ENCODE data around the gene THRB.

THRB gene

DNA sequence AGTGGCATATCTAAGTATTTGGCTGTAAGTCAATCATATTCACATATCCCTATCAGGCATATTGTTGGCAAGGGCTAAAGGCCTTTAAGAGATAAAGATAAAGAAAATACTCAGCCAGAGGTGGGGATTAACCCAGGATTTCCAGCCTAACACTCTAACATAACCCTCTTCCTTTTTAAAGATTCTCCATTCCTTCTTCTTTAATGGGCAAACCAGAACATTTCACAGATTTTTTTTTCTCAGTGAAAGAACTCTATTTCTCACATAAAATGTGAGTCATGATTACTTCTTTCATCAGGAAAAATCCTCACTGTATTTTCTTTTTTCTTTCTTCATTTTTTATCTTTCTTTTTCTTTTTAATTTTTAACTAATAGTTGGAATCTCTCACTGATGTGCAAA, 349.2 kb downstream of the THRB start:
- DNase-seq (ENCODE audit: low spot score): no peak

DNA sequence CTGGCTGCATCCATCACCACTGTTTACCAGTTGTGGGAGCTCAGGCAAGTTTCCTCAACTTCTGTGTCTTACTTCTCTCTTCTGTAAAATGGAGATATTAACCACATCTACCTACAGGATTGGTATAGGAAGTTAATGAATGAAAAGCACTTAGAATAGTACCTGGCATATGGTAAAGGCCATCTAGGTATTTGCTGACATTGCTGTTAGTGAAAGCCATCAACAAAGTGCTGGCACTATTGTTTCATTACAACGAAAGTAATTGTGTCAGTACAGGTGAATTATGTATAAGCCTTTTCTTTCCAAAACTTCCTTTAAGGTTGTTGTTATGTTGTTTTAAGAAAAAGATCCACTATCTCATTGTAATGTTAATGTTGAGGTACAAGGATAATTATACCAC, 352.5 kb downstream of the THRB start:
- DNase-seq (ENCODE audit: low spot score): no peak

GRCh38 chr3:24141548-24141947, 353.1 kb downstream of the THRB start:
- DNase-seq (ENCODE audit: low spot score): no peak

DNA sequence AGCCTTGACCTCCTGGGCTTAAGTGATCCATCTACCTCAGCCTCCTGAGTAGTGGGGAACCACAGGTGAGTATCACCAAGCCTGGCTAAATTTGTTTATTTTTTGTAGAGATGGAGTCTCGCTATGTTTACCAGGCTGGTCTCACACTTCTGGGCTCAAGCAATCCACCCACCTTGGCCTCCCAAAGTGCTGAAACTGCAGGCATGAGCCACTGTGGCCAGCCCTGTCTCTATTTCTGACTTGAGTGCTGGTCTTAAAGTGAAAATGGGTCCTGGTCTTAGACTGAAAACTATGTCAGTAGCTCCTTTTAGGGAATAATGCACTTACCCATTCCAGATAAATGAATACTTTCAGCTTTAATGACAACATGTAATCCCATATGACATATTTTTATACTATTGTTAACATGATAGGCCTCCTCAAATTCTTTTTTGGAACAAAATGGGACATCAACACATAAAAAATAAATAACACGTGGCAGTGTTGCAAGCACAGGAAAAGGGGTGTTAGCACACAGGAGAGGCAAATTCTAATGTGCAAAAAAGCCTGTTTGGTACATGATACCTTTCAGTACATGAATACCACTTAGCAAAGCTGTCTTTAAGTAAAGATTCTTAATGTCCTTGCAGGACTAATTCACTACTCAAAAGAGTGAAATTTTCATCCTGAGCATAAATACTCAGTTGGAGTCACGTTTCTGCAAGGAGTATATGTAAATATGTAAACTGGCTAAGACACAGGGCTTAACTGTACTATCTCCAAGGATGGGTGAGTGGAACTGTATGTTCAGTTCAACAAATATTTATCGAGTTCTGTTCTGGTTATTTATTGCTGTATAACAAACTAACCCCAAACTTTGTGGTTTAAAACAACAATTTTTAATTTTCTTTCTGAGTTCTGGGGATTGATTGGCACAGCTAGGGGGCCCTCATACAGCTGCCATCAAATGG, 354.9 kb downstream of the THRB start:
- DNase-seq (ENCODE audit: low spot score): no peak

- no peak for DNase-seq (ENCODE audit: low spot score)
Observed at GRCh38 chr3:24138876-24139256, 355.8 kb downstream of the THRB start.

- no peak for DNase-seq (ENCODE audit: low spot score)
Observed at GRCh38 chr3:24137958-24138875, 356.4 kb downstream of the THRB start.

DNA sequence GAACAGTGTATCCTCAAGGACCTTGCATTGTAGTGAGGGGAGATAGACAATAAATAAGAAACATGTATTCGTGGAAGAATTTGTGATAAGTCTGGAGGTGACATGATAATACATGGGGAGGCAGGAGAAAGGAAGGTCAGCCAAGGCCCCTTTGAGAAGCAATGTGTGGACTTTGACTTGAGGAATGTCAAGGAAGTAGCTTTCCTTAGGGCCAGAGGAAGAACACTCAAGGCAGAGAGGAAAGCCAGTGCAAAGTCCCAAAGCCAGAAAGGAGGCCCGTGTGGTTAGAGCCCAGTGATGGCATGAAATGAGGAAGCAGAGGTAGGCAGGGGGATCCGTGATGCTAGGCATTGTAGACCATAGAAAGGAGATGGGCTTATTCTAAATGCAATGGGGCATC, 357.3 kb downstream of the THRB start:
- DNase-seq (ENCODE audit: low spot score): no peak

DNA sequence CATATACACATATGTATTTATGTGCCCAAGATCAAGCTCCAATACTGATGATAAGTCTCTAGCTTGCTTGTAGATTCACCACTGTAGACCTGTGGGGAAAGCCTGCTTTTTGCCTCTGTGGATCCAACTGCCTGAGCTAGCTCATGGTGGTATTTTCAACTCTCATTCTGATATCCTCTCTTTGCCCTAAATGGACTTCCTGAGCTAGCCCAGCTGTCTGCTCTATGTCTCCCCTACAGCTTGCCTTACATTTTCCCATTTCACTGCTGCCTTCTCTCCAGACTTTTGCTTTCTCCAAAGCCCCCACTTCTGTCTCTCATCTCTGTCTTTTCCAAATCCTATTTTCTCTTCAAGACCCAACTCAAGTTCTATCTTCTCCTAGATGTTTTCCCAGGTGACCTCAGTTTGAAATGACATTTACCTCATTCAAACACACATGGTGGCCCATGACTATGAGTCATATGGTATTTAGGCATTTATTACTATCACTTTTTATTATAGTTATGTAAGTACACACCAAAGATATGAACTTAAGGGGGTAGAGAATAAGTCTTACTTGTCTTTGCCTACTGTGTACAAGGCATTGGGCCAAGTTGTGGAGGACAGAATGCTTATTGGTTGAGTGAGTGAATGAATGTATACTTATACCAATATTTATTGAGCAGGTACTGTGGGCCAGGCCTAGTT, 357.9 kb downstream of the THRB start:
- no peak for DNase-seq (ENCODE audit: low spot score)

DNA sequence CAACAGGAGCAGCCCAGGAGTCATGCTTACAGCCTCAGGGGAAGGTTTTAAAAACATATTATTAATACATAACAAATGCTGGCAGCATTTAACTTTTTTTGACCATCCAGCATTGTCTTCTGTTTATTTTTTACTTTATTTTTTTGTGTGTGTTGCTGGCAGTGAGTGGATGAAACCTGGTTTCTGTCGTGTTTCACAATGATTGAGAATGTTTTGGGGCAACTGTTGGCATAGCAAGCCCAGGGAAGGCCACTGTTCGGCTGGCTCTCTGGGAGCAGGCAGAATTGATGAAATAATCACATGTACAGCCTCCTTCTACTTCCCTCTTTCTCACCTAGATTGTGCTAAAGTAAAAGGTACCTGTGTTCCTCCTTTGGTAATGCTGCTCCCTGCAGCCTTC, 359.4 kb downstream of the THRB start:
- no peak for DNase-seq (ENCODE audit: low spot score)

DNA sequence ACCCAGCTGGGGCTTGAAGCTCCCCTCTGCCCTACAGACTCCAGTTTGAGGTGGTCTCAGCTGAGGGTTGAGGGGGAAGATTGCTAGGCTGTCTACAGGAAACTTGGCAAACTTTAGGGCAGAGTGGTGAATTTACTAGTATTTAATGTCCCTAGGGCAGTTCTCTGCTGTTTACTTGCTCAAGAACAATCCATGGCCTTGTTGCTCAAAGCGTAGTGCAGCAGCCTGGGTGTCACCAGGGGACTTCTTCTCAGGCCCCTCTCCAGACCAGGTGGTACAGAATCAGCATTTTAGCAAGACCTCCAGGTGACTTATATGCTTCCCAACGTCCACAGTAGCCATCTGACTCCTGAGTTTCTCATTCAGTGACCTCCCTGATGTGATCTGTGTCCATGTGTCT, 360.7 kb downstream of the THRB start:
- no peak for DNase-seq (ENCODE audit: low spot score)

- DNase-seq (ENCODE audit: low spot score): no peak
Observed at GRCh38 chr3:24133436-24133835, 361.2 kb downstream of the THRB start.

DNA sequence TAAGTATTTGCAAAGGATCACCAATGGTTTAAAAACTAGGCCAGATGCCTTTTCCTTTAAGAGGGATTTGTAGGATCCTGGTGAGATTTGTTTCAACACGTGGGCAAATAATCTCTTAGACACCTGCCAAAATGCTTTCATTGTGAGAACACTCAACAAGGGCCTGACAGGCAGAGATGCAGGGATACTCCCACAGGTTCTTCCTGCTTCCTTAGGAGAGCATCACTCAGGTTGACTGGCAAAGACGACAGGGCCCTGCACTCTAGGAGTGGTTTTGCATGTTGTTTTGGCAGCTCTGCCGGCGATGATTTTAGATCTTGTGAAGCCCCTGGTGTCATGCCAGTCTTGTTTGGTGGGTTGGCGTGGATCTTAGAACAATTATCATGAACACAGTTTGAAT, 365.1 kb downstream of the THRB start:
- no peak for DNase-seq (ENCODE audit: low spot score)

- no peak for DNase-seq (ENCODE audit: low spot score)
Observed at GRCh38 chr3:24128199-24129005, 366.2 kb downstream of the THRB start.

DNA sequence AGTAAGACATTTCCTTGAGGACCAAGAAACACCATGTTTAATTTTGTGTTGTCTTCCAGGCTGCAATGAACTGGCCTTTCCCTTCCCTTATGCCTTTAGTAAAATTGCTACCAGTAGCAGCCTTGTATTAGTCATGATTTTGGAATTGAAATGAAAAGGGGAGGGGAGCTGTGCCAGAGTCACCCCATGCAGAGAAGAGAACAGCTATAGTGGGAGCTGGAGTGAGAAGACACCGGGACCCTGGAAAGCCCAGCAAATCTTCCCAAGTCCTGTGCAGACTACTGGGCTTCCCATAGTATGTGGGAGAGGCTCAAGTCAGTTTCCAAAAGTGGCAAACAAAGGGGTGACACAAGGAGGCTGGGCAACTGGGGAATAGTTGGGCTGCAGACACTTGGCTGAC, 371.1 kb downstream of the THRB start:
- DNase-seq (ENCODE audit: low spot score): no peak

DNA sequence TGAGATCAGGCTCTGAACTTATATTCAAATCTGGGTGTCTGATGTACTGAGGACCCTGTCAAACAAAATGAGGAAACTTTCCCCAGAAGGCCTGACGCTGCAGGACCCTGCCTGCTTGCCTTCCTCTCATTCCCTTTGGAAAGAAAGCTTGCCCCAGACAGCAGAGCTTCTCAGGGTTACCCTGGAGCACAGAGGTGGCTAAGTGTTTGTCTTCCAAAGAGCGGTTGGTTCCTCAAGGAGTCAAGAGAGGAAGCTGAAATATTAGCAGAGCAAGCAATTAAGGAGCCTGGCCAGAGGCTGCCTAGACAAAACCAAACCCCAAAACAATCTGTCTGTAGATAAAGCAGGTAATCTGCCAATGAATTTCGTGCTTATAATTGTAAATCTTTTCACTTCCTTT, 374.2 kb downstream of the THRB start:
- DNase-seq (ENCODE audit: low spot score): no peak

GRCh38 chr3:24119321-24119751, 375.3 kb downstream of the THRB start:
- DNase-seq (ENCODE audit: low spot score): no peak

DNA sequence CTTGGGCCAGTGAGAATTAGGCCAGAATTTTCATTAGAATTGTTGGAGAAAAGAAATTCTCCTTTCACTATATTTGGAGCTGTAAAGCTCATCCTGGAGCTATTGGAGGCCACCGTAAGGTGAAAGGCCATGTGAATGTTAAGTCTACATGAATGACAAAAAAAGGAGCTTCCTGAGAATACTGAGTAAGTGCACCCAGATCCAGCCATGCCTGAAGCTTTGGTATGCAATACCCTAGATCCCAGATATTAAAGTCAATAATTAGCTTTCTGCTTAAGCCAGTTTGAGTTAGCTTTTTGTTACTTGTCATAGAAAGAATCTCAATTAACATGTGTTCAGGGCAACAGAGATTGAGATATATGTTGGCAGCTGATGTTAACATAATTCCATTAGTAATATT, 377.1 kb downstream of the THRB start:
- DNase-seq (ENCODE audit: low spot score): no peak

DNA sequence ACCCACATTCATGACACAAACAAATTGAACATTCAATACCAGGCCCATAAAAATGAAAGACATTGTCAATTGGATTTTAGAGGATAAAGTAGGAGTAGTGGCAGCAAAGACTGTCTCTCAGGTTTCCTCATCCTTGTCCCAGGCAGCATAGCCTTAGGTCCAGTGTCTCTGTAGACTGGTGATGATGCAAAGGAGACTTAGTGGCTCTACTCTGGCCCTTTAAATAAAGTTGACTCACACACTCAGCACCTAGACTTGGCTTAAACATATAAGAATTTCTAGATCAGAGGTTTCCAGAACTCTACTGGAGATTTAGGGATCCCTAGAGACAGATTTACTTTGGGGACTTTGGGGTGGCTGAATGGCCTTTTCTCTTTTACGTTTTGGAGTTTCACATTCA, 382.9 kb downstream of the THRB start:
- DNase-seq (ENCODE audit: low spot score): no peak

GRCh38 chr3:24110051-24110450, 384.6 kb downstream of the THRB start:
- DNase-seq (ENCODE audit: low spot score): no peak

- no peak for DNase-seq (ENCODE audit: low spot score)
Observed at GRCh38 chr3:24101676-24102168, 392.9 kb downstream of the THRB start.

- DNase-seq (ENCODE audit: low spot score): no peak
Observed at GRCh38 chr3:24100696-24101402, 393.8 kb downstream of the THRB start.

Data from pons (tissue), 1 donor.